Glutamatergic neuron (in vitro differentiated cells): Measurements from ENCODE around the gene ZNRF1. TPM values are rescaled to one million over a fixed set of nuclear protein-coding genes. Genes with fewer than 3 reads are reported as not detected.

Experiments
- DNase-seq: peaks from one replicate; pipeline ENCODE4 v3.0.0; 2022
- H3K27ac Mint-ChIP-seq: one replicate; pipeline ENCODE4 v1.8.0; 2020; ENCODE audit warnings: mild to moderate bottlenecking, mixed read lengths, inconsistent platforms; ENCODE audit not compliant: unreplicated experiment
- H3K27me3 Mint-ChIP-seq: one replicate; pipeline ENCODE4 v1.8.0; 2020; ENCODE audit warnings: mild to moderate bottlenecking, moderate library complexity, mixed read lengths, inconsistent platforms; ENCODE audit not compliant: unreplicated experiment
- H3K36me3 Mint-ChIP-seq: one replicate; pipeline ENCODE4 v1.8.0; 2020; ENCODE audit warnings: mild to moderate bottlenecking, mixed read lengths, inconsistent platforms; ENCODE audit not compliant: unreplicated experiment
- H3K4me1 Mint-ChIP-seq: one replicate; pipeline ENCODE4 v1.8.0; 2020; ENCODE audit warnings: mild to moderate bottlenecking, low read depth, mixed read lengths, inconsistent platforms; ENCODE audit not compliant: unreplicated experiment
- H3K4me3 Mint-ChIP-seq: one replicate; pipeline ENCODE4 v1.8.0; 2020; ENCODE audit warnings: mild to moderate bottlenecking, mixed read lengths, inconsistent platforms; ENCODE audit not compliant: unreplicated experiment
- H3K9me3 Mint-ChIP-seq: one replicate; pipeline ENCODE4 v1.8.0; 2020; ENCODE audit warnings: mild to moderate bottlenecking, moderate library complexity, mixed read lengths, inconsistent platforms; ENCODE audit not compliant: unreplicated experiment
- CTCF ChIP-seq: fragments of 200-600 bp; sonication (generic); IDR thresholded peaks from one replicate; pipeline ENCODE4 v1.5.0; 2021; ENCODE audit not compliant: partially characterized antibody, unreplicated experiment
- total RNA-seq: library from RNA; stranded (reverse); fragmentation: NEBNext Ultra II Directional; extraction: Animal tissue kit (Norgen Biotek cat#: 25700); gene quantifications from one replicate; pipeline ENCODE4 v1.2.1, GENCODE V29; 2021; ENCODE audit not compliant: unreplicated experiment

The ZNRF1 gene
- total RNA-seq, 1 donor from 2014 or later, result 55.3 TPM

- H3K36me3 Mint-ChIP-seq, result no peaks in the 10 kb centered on the region
- no peak overlapping the region for H3K4me3 Mint-ChIP-seq
- H3K27me3 Mint-ChIP-seq, result peaks cover 10% of the 10 kb centered on the region
- H3K9me3 Mint-ChIP-seq, result peaks cover 11% of the 10 kb centered on the region
- peaks cover 14% of the 10 kb centered on the region for H3K4me1 Mint-ChIP-seq
- H3K27ac Mint-ChIP-seq, result no peak overlapping the region
- no peak for DNase-seq
- TF ChIP-seq CTCF, result no peak
Observed at GRCh38 chr16:75113541-75114121, 114.8 kb downstream of the ZNRF1 start.

- peaks cover 14% of the 10 kb centered on the region for H3K4me1 Mint-ChIP-seq
- H3K9me3 Mint-ChIP-seq, result peaks cover 11% of the 10 kb centered on the region
- TF ChIP-seq CTCF, result no peak
- H3K27ac Mint-ChIP-seq, result no peak overlapping the region
- no peak overlapping the region for H3K4me3 Mint-ChIP-seq
- no peak for DNase-seq
- H3K27me3 Mint-ChIP-seq, result peaks cover 10% of the 10 kb centered on the region
- no peaks in the 10 kb centered on the region for H3K36me3 Mint-ChIP-seq
Observed at GRCh38 chr16:75114179-75114945, 115.5 kb downstream of the ZNRF1 start.

DNA sequence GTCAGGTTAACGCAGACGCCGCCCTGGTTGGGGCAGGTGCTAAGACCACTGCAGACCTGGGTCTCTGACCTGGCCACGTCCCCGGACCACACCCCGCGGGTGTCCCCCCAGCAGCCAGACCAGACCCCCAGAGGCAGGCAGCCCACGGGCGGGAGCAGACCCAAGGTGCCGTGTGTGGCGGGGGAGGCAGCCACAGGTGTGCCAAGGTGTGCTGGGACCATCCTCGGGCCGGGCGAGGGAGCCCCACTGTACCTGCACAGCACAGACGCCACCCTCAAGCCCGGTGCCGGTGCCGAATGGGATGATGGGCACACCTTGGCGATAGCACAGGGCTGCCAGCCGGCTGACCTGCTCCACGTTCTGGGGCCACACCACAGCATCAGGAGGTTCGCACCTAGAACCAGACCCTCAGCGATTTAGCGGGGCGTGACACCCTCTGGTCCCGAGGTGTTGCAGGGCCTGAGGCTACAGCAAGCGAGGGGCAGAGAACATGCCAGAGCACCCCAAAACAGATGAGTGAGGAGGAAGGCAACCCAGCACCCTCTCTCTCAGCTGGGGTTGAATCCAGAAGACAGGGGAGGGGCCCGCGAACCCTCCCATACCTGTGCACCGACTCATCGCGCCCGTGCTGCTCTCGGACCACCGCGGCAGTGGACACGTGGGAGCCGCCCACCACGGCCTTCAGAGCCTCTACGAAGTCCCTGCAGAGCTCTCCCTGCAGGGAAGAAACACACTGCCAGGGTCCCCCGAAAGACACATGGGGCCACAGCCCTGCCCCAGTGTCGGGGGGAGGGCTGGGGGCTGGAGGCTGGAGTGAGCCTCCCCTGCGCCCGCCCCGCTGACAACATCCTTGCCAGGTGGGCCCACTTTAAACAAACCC is 116.4 kb downstream of the ZNRF1 start:
- H3K4me1 Mint-ChIP-seq, result peaks cover 11% of the 10 kb centered on the region
- TF ChIP-seq CTCF, result no peak

DNA sequence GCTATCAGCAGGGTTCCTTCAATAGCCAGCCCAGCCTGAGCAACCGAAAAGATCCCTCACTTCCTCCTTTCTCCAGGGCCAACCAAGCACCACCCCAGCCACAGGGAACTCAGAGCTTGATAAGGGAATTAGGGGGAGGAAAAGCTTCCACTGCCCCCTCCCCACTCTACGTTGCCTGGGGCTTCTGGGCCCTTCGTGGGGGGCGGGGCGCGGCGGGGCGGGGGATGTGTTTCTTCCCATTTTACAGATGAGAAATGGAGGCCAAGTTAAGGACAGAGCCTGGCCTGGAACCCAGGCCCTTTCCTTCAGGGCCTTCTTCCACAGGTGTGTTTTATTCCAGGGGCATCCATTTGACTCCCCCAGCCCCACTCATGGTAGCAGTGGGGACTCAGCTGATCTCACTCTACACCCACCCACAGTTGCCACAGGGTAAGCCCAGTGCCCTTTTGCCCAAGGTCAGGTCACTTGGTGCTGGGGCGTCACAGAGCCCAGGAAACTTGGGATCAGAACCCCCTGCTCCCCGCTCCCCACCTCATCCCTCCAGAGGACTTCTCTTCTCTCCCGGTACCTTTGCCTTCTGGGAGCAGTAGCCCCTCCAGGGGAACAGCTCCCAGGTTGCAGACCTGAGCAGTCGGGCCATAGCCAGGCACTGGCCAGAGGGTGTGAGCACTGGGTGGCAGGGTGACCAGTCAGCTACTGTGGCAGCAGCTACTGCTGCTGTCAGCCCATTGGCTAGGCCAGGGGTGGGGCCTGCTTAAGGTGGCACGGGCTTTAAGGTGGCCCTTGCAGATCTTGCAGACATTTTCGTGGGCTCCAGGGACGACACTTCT is 117.5 kb downstream of the ZNRF1 start, which contains the start of gene LDHD:
LDHD (minus strand) TSS at position 700 of the 830 bp plus-strand sequence; CDS start at position 640, 60 bp downstream.
- H3K27me3 Mint-ChIP-seq, result peaks cover 5% of the 10 kb centered on the region
- H3K4me3 Mint-ChIP-seq, result no peak within 1 kb of the TSS
- no peaks in the 10 kb centered on the region for H3K36me3 Mint-ChIP-seq
- H3K4me1 Mint-ChIP-seq, result peaks cover 3% of the 10 kb centered on the region
- no peak for DNase-seq
- H3K9me3 Mint-ChIP-seq, result peaks cover 6% of the 10 kb centered on the region
- no peak within 1 kb of the TSS for H3K27ac Mint-ChIP-seq
- no peak for TF ChIP-seq CTCF

More for the DNA sequence above, 116.4 kb downstream of the ZNRF1 start:
- Mint-ChIP-seq H3K27me3 (peaks cover 9% of the 10 kb centered on the region), H3K36me3 (no peaks in the 10 kb centered on the region), H3K4me3 (no peak overlapping the region), H3K27ac (no peak overlapping the region), H3K9me3 (peaks cover 13% of the 10 kb centered on the region)
- DNase-seq, result no peak
